Neural cell (in vitro differentiated cells): ENCODE data around the gene ANAPC2. TPM values are rescaled to one million over a fixed set of nuclear protein-coding genes. Genes with fewer than 3 reads are reported as not detected.

Experiments
- H2AFZ ChIP-seq: fragments of 200-600, 300-800 bp; sonication (generic), shearing (Covaris generic); 2 replicates; pipeline ENCODE4 v1.6.0; 2014; ENCODE audit warnings: low read depth, mild to moderate bottlenecking, antibody characterized with exemption, low read length, moderate library complexity
- H3F3A ChIP-seq: fragments of 200-600 bp; shearing (Covaris generic); 2 replicates; pipeline ENCODE4 v1.6.1; 2016; ENCODE audit warnings: mild to moderate bottlenecking, moderate library complexity, mixed read lengths, antibody characterized with exemption, low read length; ENCODE audit not compliant: insufficient read depth, poor library complexity, severe bottlenecking
- H3K27ac ChIP-seq: fragments of 200-600, 300-800 bp; sonication (generic), shearing (Covaris generic); 2 replicates; pipeline ENCODE4 v1.5.1; 2014; ENCODE audit warnings: mild to moderate bottlenecking, low read length, moderate library complexity
- H3K27me3 ChIP-seq: fragments of 300-800, 200-600 bp; sonication (generic), shearing (Covaris generic); 2 replicates; pipeline ENCODE4 v1.6.0; 2014; ENCODE audit warnings: mild to moderate bottlenecking, low read depth, low read length, moderate library complexity; ENCODE audit not compliant: insufficient read depth
- H3K36me3 ChIP-seq: fragments of 300-800, 200-600 bp; sonication (generic), shearing (Covaris generic); 2 replicates; pipeline ENCODE4 v1.5.1; 2014; ENCODE audit warnings: mild to moderate bottlenecking, antibody characterized with exemption, low read length, moderate library complexity; ENCODE audit not compliant: insufficient read depth
- H3K4me2 ChIP-seq: fragments of 300-800, 200-600 bp; sonication (generic), shearing (Covaris generic); 2 replicates; pipeline ENCODE4 v1.6.0; 2014; ENCODE audit warnings: mild to moderate bottlenecking, low read length
- H3K4me3 ChIP-seq: fragments of 300-800, 200-600 bp; sonication (generic), shearing (Covaris generic); 2 replicates; pipeline ENCODE4 v1.5.1; 2014; ENCODE audit warnings: mild to moderate bottlenecking, low read length, moderate library complexity
- H3K79me2 ChIP-seq: fragments of 200-600 bp; shearing (Covaris generic); replicated peaks from 2 replicates; pipeline ENCODE4 v1.6.0; 2014; ENCODE audit warnings: mild to moderate bottlenecking, low read length, moderate library complexity; ENCODE audit not compliant: insufficient read depth
- H3K9ac ChIP-seq: fragments of 300-800, 200-600 bp; sonication (generic), shearing (Covaris generic); 2 replicates; pipeline ENCODE4 v1.6.1; 2016; ENCODE audit warnings: mild to moderate bottlenecking, low read length, mixed read lengths
- H3K9me2 ChIP-seq: fragments of 200-600 bp; shearing (Covaris generic); 2 replicates; pipeline ENCODE4 v1.6.1; 2016; ENCODE audit warnings: mild to moderate bottlenecking, low read length, mixed read lengths; ENCODE audit not compliant: insufficient read depth
- H3K9me3 ChIP-seq: fragments of 200-600, 300-800 bp; sonication (generic), shearing (Covaris generic); 2 replicates; pipeline ENCODE4 v1.6.1; 2016; ENCODE audit warnings: mild to moderate bottlenecking, mixed run types, low read length, moderate library complexity, mixed read lengths
- H4K20me1 ChIP-seq: fragments of 200-600 bp; shearing (Covaris generic); 2 replicates; pipeline ENCODE4 v1.6.1; 2016; ENCODE audit warnings: mild to moderate bottlenecking, mixed run types; ENCODE audit not compliant: insufficient read depth
- CTCF ChIP-seq: fragments of 450-650 bp; IDR thresholded peaks from 2 replicates; pipeline ENCODE4 v1.5.1; 2014; ENCODE audit warnings: antibody characterized with exemption, mild to moderate bottlenecking, moderate library complexity; ENCODE audit not compliant: poor library complexity, severe bottlenecking
- EP300 ChIP-seq: fragments of 450-650 bp; conservative IDR thresholded peaks from 2 replicates; pipeline ENCODE4 v1.6.1; 2014; ENCODE audit warnings: antibody characterized with exemption, mild to moderate bottlenecking, moderate library complexity; ENCODE audit not compliant: poor library complexity, severe bottlenecking
- EZH2 ChIP-seq: fragments of 200-600, 300-800 bp; shearing (Covaris generic), sonication (generic); IDR thresholded peaks from 2 replicates; pipeline ENCODE4 v1.6.1; 2014; ENCODE audit warnings: antibody characterized with exemption, low read length, borderline replicate concordance, mild to moderate bottlenecking; ENCODE audit not compliant: insufficient read depth, poor library complexity, severe bottlenecking
- MXI1 ChIP-seq: fragments of 450-650 bp; conservative IDR thresholded peaks from 2 replicates; pipeline ENCODE4 v1.6.1; 2014; ENCODE audit warnings: antibody characterized with exemption, mild to moderate bottlenecking; ENCODE audit not compliant: poor library complexity, severe bottlenecking
- POLR2AphosphoS5 ChIP-seq: IDR thresholded peaks from 2 replicates; pipeline ENCODE4 v1.6.1; 2012
- RAD21 ChIP-seq: fragments of 450-650 bp; conservative IDR thresholded peaks from 2 replicates; pipeline ENCODE4 v1.6.1; 2014; ENCODE audit warnings: antibody characterized with exemption, mild to moderate bottlenecking, moderate library complexity
- REST ChIP-seq: IDR thresholded peaks from 2 replicates; pipeline ENCODE4 v1.6.1; 2012; ENCODE audit warnings: borderline replicate concordance
- SMC3 ChIP-seq: fragments of 450-650 bp; conservative IDR thresholded peaks from 2 replicates; pipeline ENCODE4 v1.6.1; 2014; ENCODE audit warnings: antibody characterized with exemption, mild to moderate bottlenecking, moderate library complexity; ENCODE audit not compliant: poor library complexity
- TAF1 ChIP-seq: IDR thresholded peaks from 2 replicates; pipeline ENCODE4 v1.6.1; 2012; ENCODE audit warnings: low read depth
- polyA plus RNA-seq: library from polyadenylated mRNA; depleted of rRNA; stranded (reverse); fragments of >200 nt; gene quantifications from 2 replicates; pipeline ENCODE4 v1.2.3, GENCODE V29; 2014

Gene ANAPC2
- polyA plus RNA-seq, 1 donor from 2014 or later, result 38.1 TPM

- no peak for TF ChIP-seq POLR2AphosphoS5
- TF ChIP-seq TAF1, result no peak
- TF ChIP-seq EZH2, result no peak
- no peak for TF ChIP-seq SMC3
- TF ChIP-seq REST, result no peak
- no peak for TF ChIP-seq CTCF
- TF ChIP-seq EP300, result no peak
- no peak for TF ChIP-seq MXI1
- TF ChIP-seq RAD21, result no peak
- peak overlapping the region; percentile 85 for H3K9ac ChIP-seq
- no peak overlapping the region for H2AFZ ChIP-seq
- no peaks in the 10 kb centered on the region for H3K9me2 ChIP-seq
- no peaks in the 10 kb centered on the region for H3F3A ChIP-seq
- peaks cover 14% of the 10 kb centered on the region for H3K79me2 ChIP-seq
- H3K36me3 ChIP-seq, result no peaks in the 10 kb centered on the region
- peak overlapping the region; percentile 98 for H3K4me3 ChIP-seq
- H3K4me2 ChIP-seq, result peak overlapping the region; percentile 95
- no peaks in the 10 kb centered on the region for H3K27me3 ChIP-seq
- no peak overlapping the region for H3K27ac ChIP-seq
- H4K20me1 ChIP-seq, result no peaks in the 10 kb centered on the region
- H3K9me3 ChIP-seq, result no peaks in the 10 kb centered on the region
These were observed 974 bp downstream of the ANAPC2 start for GRCh38 chr9:137187386-137187785.

GRCh38 chr9:137186385-137186784, 2.0 kb downstream of the ANAPC2 start:
- H3K27me3 ChIP-seq, result no peaks in the 10 kb centered on the region
- H3K36me3 ChIP-seq, result no peaks in the 10 kb centered on the region
- no peak overlapping the region for H2AFZ ChIP-seq
- H3F3A ChIP-seq, result no peaks in the 10 kb centered on the region
- no peaks in the 10 kb centered on the region for H3K9me2 ChIP-seq
- H3K4me2 ChIP-seq, result peak overlapping the region; percentile 95
- H3K4me3 ChIP-seq, result peak overlapping the region; percentile 98
- H3K27ac ChIP-seq, result no peak overlapping the region
- no peaks in the 10 kb centered on the region for H3K9me3 ChIP-seq
- TF ChIP-seq REST (no peak), EP300 (no peak), EZH2 (no peak), CTCF (no peak), TAF1 (no peak), POLR2AphosphoS5 (no peak), SMC3 (no peak), RAD21 (no peak), MXI1 (no peak)
- H3K9ac ChIP-seq, result no peak overlapping the region
- no peaks in the 10 kb centered on the region for H4K20me1 ChIP-seq
- H3K79me2 ChIP-seq, result peaks cover 14% of the 10 kb centered on the region
